Measurements from ENCODE around the gene HSPB2.

DNA sequence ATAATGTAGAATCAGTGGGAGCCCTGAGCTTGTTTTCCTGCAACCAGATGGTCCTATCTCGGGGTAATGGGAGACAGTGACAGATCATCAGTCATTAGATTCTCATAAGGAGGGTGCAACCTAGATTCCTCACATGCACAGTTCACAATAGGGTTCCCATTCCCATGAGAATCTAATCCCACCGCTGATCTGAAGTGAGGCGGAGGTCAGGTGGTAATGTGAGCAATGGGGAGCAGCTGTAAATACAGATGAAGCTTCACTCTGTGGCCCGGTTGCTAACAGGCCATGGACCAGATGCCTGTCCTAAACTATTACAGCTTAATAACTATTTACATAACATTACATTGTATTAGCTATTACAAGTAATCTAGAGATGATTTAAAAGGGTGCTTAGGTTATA, 41.6 kb downstream of the HSPB2 start:
- TF ChIP-seq CTCF (IDR thresholded peaks at IDR 0.05) (no peak), EP300 (IDR thresholded peaks at IDR 0.05) (no peak)

All from tibial nerve (tissue), 4 donors.